Measurements from ENCODE around the gene RIMBP2.

The RIMBP2 gene

GRCh38 chr12:130569521-130569920 lies 146.6 kb downstream of the RIMBP2 start:
- Histone ChIP-seq H3K27ac (ENCODE audit: low read depth in 2 of 2, low read length in 2 of 2) (no peak overlapping the region), H3K27me3 (ENCODE audit: control insufficient read depth in 2 of 2, insufficient read depth in 2 of 2, low read length in 2 of 2) (no peaks in the 10 kb centered on the region), H3K9ac (ENCODE audit: low read depth in 1 of 2, low read length in 2 of 2) (no peak overlapping the region), H3K4me3 (ENCODE audit: low read length in 2 of 2) (no peak overlapping the region), H3K9me3 (ENCODE audit: control insufficient read depth in 2 of 2, low read length in 2 of 2) (peaks cover 5 to 10% of the 10 kb centered on the region in 2 donors), H3K4me1 (ENCODE audit: control insufficient read depth in 2 of 2, insufficient read depth in 2 of 2, low read length in 2 of 2) (no peaks in the 10 kb centered on the region), H3K36me3 (ENCODE audit: control insufficient read depth in 2 of 2, insufficient read depth in 2 of 2, low read length in 2 of 2) (no peaks in the 10 kb centered on the region)

- H3K9me3 ChIP-seq (ENCODE audit: control insufficient read depth in 2 of 2, low read length in 2 of 2), result peaks cover 5 to 10% of the 10 kb centered on the region in 2 donors
- H3K9ac ChIP-seq (ENCODE audit: low read depth in 1 of 2, low read length in 2 of 2), result no peak overlapping the region
- H3K4me3 ChIP-seq (ENCODE audit: low read length in 2 of 2), result no peak overlapping the region
- no peaks in the 10 kb centered on the region for H3K27me3 ChIP-seq (ENCODE audit: control insufficient read depth in 2 of 2, insufficient read depth in 2 of 2, low read length in 2 of 2)
- no peaks in the 10 kb centered on the region for H3K4me1 ChIP-seq (ENCODE audit: control insufficient read depth in 2 of 2, insufficient read depth in 2 of 2, low read length in 2 of 2)
- no peaks in the 10 kb centered on the region for H3K36me3 ChIP-seq (ENCODE audit: control insufficient read depth in 2 of 2, insufficient read depth in 2 of 2, low read length in 2 of 2)
- no peak overlapping the region for H3K27ac ChIP-seq (ENCODE audit: low read depth in 2 of 2, low read length in 2 of 2)
Observed at GRCh38 chr12:130568501-130568900, 147.6 kb downstream of the RIMBP2 start.

GRCh38 chr12:130568041-130568440 lies 148.1 kb downstream of the RIMBP2 start:
- Histone ChIP-seq H3K4me1 (ENCODE audit: control insufficient read depth in 2 of 2, insufficient read depth in 2 of 2, low read length in 2 of 2) (no peaks in the 10 kb centered on the region), H3K9me3 (ENCODE audit: control insufficient read depth in 2 of 2, low read length in 2 of 2) (peaks cover 5 to 10% of the 10 kb centered on the region in 2 donors), H3K36me3 (ENCODE audit: control insufficient read depth in 2 of 2, insufficient read depth in 2 of 2, low read length in 2 of 2) (no peaks in the 10 kb centered on the region), H3K27me3 (ENCODE audit: control insufficient read depth in 2 of 2, insufficient read depth in 2 of 2, low read length in 2 of 2) (no peaks in the 10 kb centered on the region), H3K9ac (ENCODE audit: low read depth in 1 of 2, low read length in 2 of 2) (no peak overlapping the region), H3K4me3 (ENCODE audit: low read length in 2 of 2) (no peak overlapping the region), H3K27ac (ENCODE audit: low read depth in 2 of 2, low read length in 2 of 2) (no peak overlapping the region)

- no peaks in the 10 kb centered on the region for H3K4me1 ChIP-seq (ENCODE audit: control insufficient read depth in 2 of 2, insufficient read depth in 2 of 2, low read length in 2 of 2)
- no peaks in the 10 kb centered on the region for H3K27me3 ChIP-seq (ENCODE audit: control insufficient read depth in 2 of 2, insufficient read depth in 2 of 2, low read length in 2 of 2)
- no peak overlapping the region for H3K4me3 ChIP-seq (ENCODE audit: low read length in 2 of 2)
- H3K36me3 ChIP-seq (ENCODE audit: control insufficient read depth in 2 of 2, insufficient read depth in 2 of 2, low read length in 2 of 2), result no peaks in the 10 kb centered on the region
- H3K27ac ChIP-seq (ENCODE audit: low read depth in 2 of 2, low read length in 2 of 2), result no peak overlapping the region
- no peak overlapping the region for H3K9ac ChIP-seq (ENCODE audit: low read depth in 1 of 2, low read length in 2 of 2)
- peaks cover 5 to 10% of the 10 kb centered on the region in 2 donors for H3K9me3 ChIP-seq (ENCODE audit: control insufficient read depth in 2 of 2, low read length in 2 of 2)
Observed at GRCh38 chr12:130566446-130567155, 149.5 kb downstream of the RIMBP2 start.

GRCh38 chr12:130565189-130565588 lies 150.9 kb downstream of the RIMBP2 start:
- H3K4me1 ChIP-seq (ENCODE audit: control insufficient read depth in 2 of 2, insufficient read depth in 2 of 2, low read length in 2 of 2), result peaks cover 0 to under 1% of the 10 kb centered on the region in 2 donors
- peaks cover 5 to 10% of the 10 kb centered on the region in 2 donors for H3K9me3 ChIP-seq (ENCODE audit: control insufficient read depth in 2 of 2, low read length in 2 of 2)
- no peaks in the 10 kb centered on the region for H3K36me3 ChIP-seq (ENCODE audit: control insufficient read depth in 2 of 2, insufficient read depth in 2 of 2, low read length in 2 of 2)
- H3K9ac ChIP-seq (ENCODE audit: low read depth in 1 of 2, low read length in 2 of 2), result no peak overlapping the region
- no peak overlapping the region for H3K4me3 ChIP-seq (ENCODE audit: low read length in 2 of 2)
- H3K27ac ChIP-seq (ENCODE audit: low read depth in 2 of 2, low read length in 2 of 2), result no peak overlapping the region
- H3K27me3 ChIP-seq (ENCODE audit: control insufficient read depth in 2 of 2, insufficient read depth in 2 of 2, low read length in 2 of 2), result no peaks in the 10 kb centered on the region

- Histone ChIP-seq H3K9ac (ENCODE audit: low read depth in 1 of 2, low read length in 2 of 2) (no peak overlapping the region), H3K27ac (ENCODE audit: low read depth in 2 of 2, low read length in 2 of 2) (no peak overlapping the region), H3K27me3 (ENCODE audit: control insufficient read depth in 2 of 2, insufficient read depth in 2 of 2, low read length in 2 of 2) (no peaks in the 10 kb centered on the region), H3K9me3 (ENCODE audit: control insufficient read depth in 2 of 2, low read length in 2 of 2) (peaks cover 5 to 10% of the 10 kb centered on the region in 2 donors), H3K4me3 (ENCODE audit: low read length in 2 of 2) (no peak overlapping the region), H3K36me3 (ENCODE audit: control insufficient read depth in 2 of 2, insufficient read depth in 2 of 2, low read length in 2 of 2) (no peaks in the 10 kb centered on the region), H3K4me1 (ENCODE audit: control insufficient read depth in 2 of 2, insufficient read depth in 2 of 2, low read length in 2 of 2) (peaks cover 11 to 12% of the 10 kb centered on the region in 2 donors)
Observed at GRCh38 chr12:130563323-130563722, 152.8 kb downstream of the RIMBP2 start.

- peaks cover 15 to 17% of the 10 kb centered on the region in 2 donors for H3K4me1 ChIP-seq (ENCODE audit: control insufficient read depth in 2 of 2, insufficient read depth in 2 of 2, low read length in 2 of 2)
- no peaks in the 10 kb centered on the region for H3K27me3 ChIP-seq (ENCODE audit: control insufficient read depth in 2 of 2, insufficient read depth in 2 of 2, low read length in 2 of 2)
Observed at GRCh38 chr12:130562716-130563115, 153.4 kb downstream of the RIMBP2 start.

GRCh38 chr12:130560321-130560720 lies 155.8 kb downstream of the RIMBP2 start:
- Histone ChIP-seq H3K4me1 (ENCODE audit: control insufficient read depth in 2 of 2, insufficient read depth in 2 of 2, low read length in 2 of 2) (peaks cover 24 to 33% of the 10 kb centered on the region in 2 donors), H3K36me3 (ENCODE audit: control insufficient read depth in 2 of 2, insufficient read depth in 2 of 2, low read length in 2 of 2) (no peaks in the 10 kb centered on the region), H3K9me3 (ENCODE audit: control insufficient read depth in 2 of 2, low read length in 2 of 2) (peaks cover 0 to 2% of the 10 kb centered on the region in 2 donors), H3K27ac (ENCODE audit: low read depth in 2 of 2, low read length in 2 of 2) (no peak overlapping the region), H3K4me3 (ENCODE audit: low read length in 2 of 2) (no peak overlapping the region), H3K9ac (ENCODE audit: low read depth in 1 of 2, low read length in 2 of 2) (no peak overlapping the region), H3K27me3 (ENCODE audit: control insufficient read depth in 2 of 2, insufficient read depth in 2 of 2, low read length in 2 of 2) (peaks cover 0 to 2% of the 10 kb centered on the region in 2 donors)

More at GRCh38 chr12:130562716-130563115, 153.4 kb downstream of the RIMBP2 start:
- peaks cover 5 to 10% of the 10 kb centered on the region in 2 donors for H3K9me3 ChIP-seq (ENCODE audit: control insufficient read depth in 2 of 2, low read length in 2 of 2)
- no peak overlapping the region for H3K27ac ChIP-seq (ENCODE audit: low read depth in 2 of 2, low read length in 2 of 2)
- no peak overlapping the region for H3K9ac ChIP-seq (ENCODE audit: low read depth in 1 of 2, low read length in 2 of 2)
- H3K4me3 ChIP-seq (ENCODE audit: low read length in 2 of 2), result no peak overlapping the region
- H3K36me3 ChIP-seq (ENCODE audit: control insufficient read depth in 2 of 2, insufficient read depth in 2 of 2, low read length in 2 of 2), result no peaks in the 10 kb centered on the region

GRCh38 chr12:130559806-130560205 lies 156.3 kb downstream of the RIMBP2 start:
- Histone ChIP-seq H3K4me3 (ENCODE audit: low read length in 2 of 2) (no peak overlapping the region), H3K4me1 (ENCODE audit: control insufficient read depth in 2 of 2, insufficient read depth in 2 of 2, low read length in 2 of 2) (peaks cover 24 to 34% of the 10 kb centered on the region in 2 donors), H3K27me3 (ENCODE audit: control insufficient read depth in 2 of 2, insufficient read depth in 2 of 2, low read length in 2 of 2) (peaks cover 0 to 2% of the 10 kb centered on the region in 2 donors), H3K36me3 (ENCODE audit: control insufficient read depth in 2 of 2, insufficient read depth in 2 of 2, low read length in 2 of 2) (no peaks in the 10 kb centered on the region), H3K27ac (ENCODE audit: low read depth in 2 of 2, low read length in 2 of 2) (no peak overlapping the region), H3K9ac (ENCODE audit: low read depth in 1 of 2, low read length in 2 of 2) (no peak overlapping the region), H3K9me3 (ENCODE audit: control insufficient read depth in 2 of 2, low read length in 2 of 2) (no peaks in the 10 kb centered on the region)

GRCh38 chr12:130557886-130558765 lies 158.0 kb downstream of the RIMBP2 start:
- Histone ChIP-seq H3K27me3 (ENCODE audit: control insufficient read depth in 2 of 2, insufficient read depth in 2 of 2, low read length in 2 of 2) (peaks cover 0 to 2% of the 10 kb centered on the region in 2 donors), H3K36me3 (ENCODE audit: control insufficient read depth in 2 of 2, insufficient read depth in 2 of 2, low read length in 2 of 2) (no peaks in the 10 kb centered on the region), H3K9me3 (ENCODE audit: control insufficient read depth in 2 of 2, low read length in 2 of 2) (peaks cover 0 to 2% of the 10 kb centered on the region in 2 donors), H3K9ac (ENCODE audit: low read depth in 1 of 2, low read length in 2 of 2) (no peak overlapping the region), H3K27ac (ENCODE audit: low read depth in 2 of 2, low read length in 2 of 2) (peak overlapping the region; percentile 18 to 33), H3K4me1 (ENCODE audit: control insufficient read depth in 2 of 2, insufficient read depth in 2 of 2, low read length in 2 of 2) (peaks cover 24 to 34% of the 10 kb centered on the region in 2 donors), H3K4me3 (ENCODE audit: low read length in 2 of 2) (peak overlapping the region; percentile 27 to 48)
